H1 (cell line): ENCODE measurements around the gene ZNF442. TPM values are rescaled to one million over a fixed set of nuclear protein-coding genes. Genes with fewer than 3 reads are reported as not detected.

Experiments used
- ASH2L ChIP-seq: fragments of 200-600, 300-600 bp; sonication (generic); IDR thresholded peaks from one replicate; pipeline ENCODE4 v1.7.1; 2017; ENCODE audit warnings: low read length
- CHD2 ChIP-seq: IDR thresholded peaks from 2 replicates; pipeline ENCODE4 v1.6.1; 2012; ENCODE audit warnings: low read length, improper control_type of control experiment
- FOSL1 ChIP-seq: IDR thresholded peaks from 2 replicates; pipeline ENCODE4 v1.6.1; 2011; ENCODE audit warnings: mild to moderate bottlenecking, low read depth, low read length, moderate library complexity; ENCODE audit not compliant: insufficient read depth
- GTF2F1 ChIP-seq: IDR thresholded peaks from 2 replicates; pipeline ENCODE4 v1.6.1; 2012; ENCODE audit warnings: low read depth, low read length, improper control_type of control experiment, borderline replicate concordance
- HDAC2 ChIP-seq, 2 experiments: fragments of 300-600 bp in 1 of 2; sonication (generic) in 1 of 2; IDR thresholded peaks; 2 replicates each; pipeline ENCODE4 v1.6.1; 2011 to 2012; ENCODE audit warnings: low read depth in 2 of 2, low read length in 2 of 2, mild to moderate bottlenecking in 2 of 2, moderate library complexity in 2 of 2, borderline replicate concordance in 1 of 2, inconsistent platforms in 1 of 2
- KDM1A ChIP-seq: fragments of 200-600, 300-600 bp; sonication (generic); IDR thresholded peaks from 2 replicates; pipeline ENCODE4 v1.7.1; 2016; ENCODE audit warnings: mild to moderate bottlenecking, low read length, borderline replicate concordance
- KDM4A ChIP-seq: IDR thresholded peaks from one replicate; pipeline ENCODE4 v1.7.1; 2012; ENCODE audit warnings: low read depth, mild to moderate bottlenecking, moderate library complexity, low read length, inconsistent platforms; ENCODE audit not compliant: severe bottlenecking
- MAFK ChIP-seq: IDR thresholded peaks from 2 replicates; pipeline ENCODE4 v1.6.1; 2012; ENCODE audit warnings: low read depth, mild to moderate bottlenecking, improper control_type of control experiment, low read length
- POLR2A ChIP-seq, 2 experiments: IDR thresholded peaks; 1 replicate in 1 of 2; 2 replicates in 1 of 2; pipeline ENCODE4 v1.6.1; 2011; ENCODE audit warnings: low read depth in 2 of 2, low read length in 2 of 2, mild to moderate bottlenecking in 2 of 2; ENCODE audit errors: control extremely low read depth in 1 of 2
- RAD21 ChIP-seq, 2 experiments: IDR thresholded peaks in 1 of 2; conservative IDR thresholded peaks in 1 of 2; 2 replicates each; pipeline ENCODE4 v1.6.1; 2011; ENCODE audit warnings: low read depth in 2 of 2, low read length in 2 of 2, improper control_type of control experiment in 1 of 2, inconsistent platforms in 1 of 2, mild to moderate bottlenecking in 1 of 2, moderate library complexity in 1 of 2
- RFX5 ChIP-seq: IDR thresholded peaks from 2 replicates; pipeline ENCODE4 v1.6.1; 2011; ENCODE audit warnings: low read depth, low read length, improper control_type of control experiment, borderline replicate concordance
- TAF1 ChIP-seq: IDR thresholded peaks from 2 replicates; pipeline ENCODE4 v1.6.1; 2011; ENCODE audit warnings: mild to moderate bottlenecking, low read depth, low read length
- TAF7 ChIP-seq: optimal IDR thresholded peaks from 2 replicates; pipeline ENCODE3; 2011; ENCODE audit warnings: low read depth, mild to moderate bottlenecking, inconsistent platforms, low read length, moderate library complexity, borderline replicate concordance
- YY1 ChIP-seq: IDR thresholded peaks from 2 replicates; pipeline ENCODE4 v1.6.1; 2011; ENCODE audit warnings: low read depth, mild to moderate bottlenecking, low read length
- polyA plus RNA-seq, 7 experiments: library from polyadenylated mRNA; depleted of rRNA in 3 of 7; stranded (reverse) in 5 of 7; unstranded in 2 of 7; fragments of >200 nt in 5 of 7; fragments of 200-250 nt in 2 of 7; gene quantifications; 1 replicate in 5 of 7; 2 replicates in 1 of 7; 4 replicates in 1 of 7; pipeline versions ENCODE4 v1.2.1 to v1.2.3, GENCODE V29; 2011 to 2013; ENCODE audit warnings: missing spikeins in 2 of 7, mixed read lengths in 2 of 7
- total RNA-seq: library from RNA; stranded (reverse); fragmentation: NEBNext Ultra II Directional; extraction: Animal tissue kit (Norgen Biotek cat#: 25700); gene quantifications from 2 replicates; pipeline ENCODE4 v1.2.1, GENCODE V29; 2021
- TF ChIP-seq, protein P1 (sequence below): IDR thresholded peaks from 2 replicates; pipeline ENCODE4 v1.6.1; 2011; ENCODE audit warnings: low read length, improper control_type of control experiment
- TF ChIP-seq, protein P2 (sequence below): IDR thresholded peaks from 2 replicates; pipeline ENCODE4 v1.6.1; 2012; ENCODE audit warnings: low read length, inconsistent platforms
- TF ChIP-seq, protein P3 (sequence below): IDR thresholded peaks from 2 replicates; pipeline ENCODE4 v1.6.1; 2012; ENCODE audit warnings: inconsistent platforms
- TF ChIP-seq, protein P4 (sequence below): IDR thresholded peaks from 2 replicates; pipeline ENCODE4 v1.6.1; 2011; ENCODE audit warnings: low read depth, mild to moderate bottlenecking, low read length; ENCODE audit not compliant: insufficient read depth

ZNF442 gene
- total and polyA plus RNA-seq, 2 of the 8 experiments (the other 6 are each of a cell fraction or from before 2014, with no cell fraction given) = 0.60 to 2.4 TPM

DNA sequence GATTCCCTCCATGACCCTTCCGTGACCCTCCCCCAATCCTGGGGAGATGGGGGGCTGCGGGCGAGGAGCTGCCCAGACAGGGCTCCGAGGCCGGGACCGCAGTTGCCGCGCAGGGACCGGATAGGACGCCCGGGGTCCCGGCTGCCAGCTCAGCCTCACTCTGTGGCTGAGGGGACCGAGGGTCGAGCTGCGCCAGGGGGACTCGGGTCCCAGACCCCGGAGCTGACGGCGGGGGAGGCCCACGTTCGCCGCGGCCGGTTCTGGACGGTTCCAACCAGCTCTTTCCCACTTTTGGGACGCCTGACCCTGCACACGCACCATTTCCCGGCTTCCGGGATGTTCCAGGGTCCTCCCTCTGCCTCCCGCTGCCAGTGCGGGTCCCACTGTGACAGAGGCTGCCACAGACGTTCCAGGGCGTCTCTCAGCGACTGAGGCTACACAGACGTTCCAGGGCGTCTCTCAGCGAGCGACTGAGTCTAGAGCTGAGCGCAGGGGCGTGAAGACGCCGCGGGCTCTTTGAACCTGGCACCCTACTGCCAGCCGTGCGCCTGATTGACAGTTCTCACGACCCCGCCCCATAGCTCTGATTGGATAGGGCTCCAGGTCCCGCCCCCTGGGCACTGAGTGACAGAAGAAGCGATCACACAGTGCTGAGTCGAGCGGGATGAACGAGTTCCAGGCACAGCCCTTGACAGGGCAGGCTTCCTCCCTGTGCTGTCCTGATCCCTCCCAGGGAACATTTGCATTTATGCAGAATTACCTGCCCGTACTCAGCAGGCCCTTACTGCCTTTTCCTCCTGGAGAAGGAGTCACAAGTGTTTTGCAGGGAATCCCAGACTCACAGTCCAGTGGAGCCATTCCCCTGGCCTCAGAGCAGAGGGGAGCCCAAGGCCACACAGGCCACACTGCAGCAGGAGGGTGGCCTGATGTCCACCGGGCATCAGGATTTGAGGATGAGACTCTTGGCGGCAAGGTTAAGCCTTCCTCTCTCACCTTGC is 32.0 kb downstream of the ZNF442 start, which contains the start of gene ZNF563 (continued):
- TF ChIP-seq, protein P1, sequence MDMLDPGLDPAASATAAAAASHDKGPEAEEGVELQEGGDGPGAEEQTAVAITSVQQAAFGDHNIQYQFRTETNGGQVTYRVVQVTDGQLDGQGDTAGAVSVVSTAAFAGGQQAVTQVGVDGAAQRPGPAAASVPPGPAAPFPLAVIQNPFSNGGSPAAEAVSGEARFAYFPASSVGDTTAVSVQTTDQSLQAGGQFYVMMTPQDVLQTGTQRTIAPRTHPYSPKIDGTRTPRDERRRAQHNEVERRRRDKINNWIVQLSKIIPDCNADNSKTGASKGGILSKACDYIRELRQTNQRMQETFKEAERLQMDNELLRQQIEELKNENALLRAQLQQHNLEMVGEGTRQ = no peak
- TF ChIP-seq RFX5 = peak; percentile 3; the same call in 1 of the 2 replicates
- TF ChIP-seq GTF2F1 = no peak
- 0 out of 4 replicates have a peak, but pooled peaks of 1 of the 2 experiments have one; percentile 27 for TF ChIP-seq HDAC2 (IDR thresholded peaks at IDR 0.05; ENCODE audit: borderline replicate concordance in 1 of 2, low read depth in 2 of 2, low read length in 2 of 2)
- TF ChIP-seq RAD21 (IDR thresholded peaks at IDR 0.05 in 1 of 2, conservative IDR thresholded peaks at IDR 0.05 in 1 of 2; ENCODE audit: low read depth in 2 of 2, low read length in 2 of 2) = no peak
- peak; percentile 22 for TF ChIP-seq TAF7
- TF ChIP-seq, protein P2, sequence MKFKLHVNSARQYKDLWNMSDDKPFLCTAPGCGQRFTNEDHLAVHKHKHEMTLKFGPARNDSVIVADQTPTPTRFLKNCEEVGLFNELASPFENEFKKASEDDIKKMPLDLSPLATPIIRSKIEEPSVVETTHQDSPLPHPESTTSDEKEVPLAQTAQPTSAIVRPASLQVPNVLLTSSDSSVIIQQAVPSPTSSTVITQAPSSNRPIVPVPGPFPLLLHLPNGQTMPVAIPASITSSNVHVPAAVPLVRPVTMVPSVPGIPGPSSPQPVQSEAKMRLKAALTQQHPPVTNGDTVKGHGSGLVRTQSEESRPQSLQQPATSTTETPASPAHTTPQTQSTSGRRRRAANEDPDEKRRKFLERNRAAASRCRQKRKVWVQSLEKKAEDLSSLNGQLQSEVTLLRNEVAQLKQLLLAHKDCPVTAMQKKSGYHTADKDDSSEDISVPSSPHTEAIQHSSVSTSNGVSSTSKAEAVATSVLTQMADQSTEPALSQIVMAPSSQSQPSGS = no peak
- TF ChIP-seq CHD2 = peak; percentile 88
- TF ChIP-seq YY1 = no peak
- TF ChIP-seq KDM4A = peak; percentile 98
- TF ChIP-seq FOSL1 = no peak
- TF ChIP-seq, protein P3, sequence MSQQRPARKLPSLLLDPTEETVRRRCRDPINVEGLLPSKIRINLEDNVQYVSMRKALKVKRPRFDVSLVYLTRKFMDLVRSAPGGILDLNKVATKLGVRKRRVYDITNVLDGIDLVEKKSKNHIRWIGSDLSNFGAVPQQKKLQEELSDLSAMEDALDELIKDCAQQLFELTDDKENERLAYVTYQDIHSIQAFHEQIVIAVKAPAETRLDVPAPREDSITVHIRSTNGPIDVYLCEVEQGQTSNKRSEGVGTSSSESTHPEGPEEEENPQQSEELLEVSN = peak; percentile 53
- TF ChIP-seq KDM1A = no peak
- TF ChIP-seq, protein P4, sequence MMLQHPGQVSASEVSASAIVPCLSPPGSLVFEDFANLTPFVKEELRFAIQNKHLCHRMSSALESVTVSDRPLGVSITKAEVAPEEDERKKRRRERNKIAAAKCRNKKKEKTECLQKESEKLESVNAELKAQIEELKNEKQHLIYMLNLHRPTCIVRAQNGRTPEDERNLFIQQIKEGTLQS = no peak
- peak; percentile 69; the same call in 1 of the 2 replicates for TF ChIP-seq TAF1
- no peak for TF ChIP-seq MAFK
- peak in 1 of 2 experiments; percentile 63; a peak in 2 of 3 replicates for TF ChIP-seq POLR2A (IDR thresholded peaks at IDR 0.05; ENCODE audit: control extremely low read depth in 1 of 2, low read depth in 2 of 2, low read length in 2 of 2)
- peak; percentile 42 for TF ChIP-seq ASH2L
